HCT116 (cell line): ENCODE data around the gene M6PR. TPM values are rescaled to one million over a fixed set of nuclear protein-coding genes. Genes with fewer than 3 reads are reported as not detected.
A peak's percentile ranks its signal among the peaks of the same experiment; 100 is the strongest.
"Not testable (repeated sequence)": the region's sequence is repeated elsewhere in the genome, so short reads cannot be mapped to it uniquely, and the experiment has no call there.

ENCODE experiments used
- ATAC-seq: fragments of 200-7000 bp; cut with Tn5 transposase; 2 replicates; pipeline ENCODE4 v1.9.1; 2020; ENCODE audit warnings: mild to moderate bottlenecking, moderate library complexity
- BruUV-seq: library from RNA; stranded (reverse); fragments of 400-500 nt; replicated peaks from 2 replicates; lab custom pipeline; 2021; lab: Mats Ljungman, UMichigan
- CTCF ChIA-PET: fragments of 300-600 bp; sonication (Branson Sonifier 250); formaldehyde crosslinking; loops from one replicate; lab custom pipeline; 2021; ENCODE audit warnings: antibody characterized with exemption; lab: Charles Lee
- POLR2A ChIA-PET: fragments of 300-600, 350-600 bp; sonication (Branson Sonifier 250); formaldehyde crosslinking; loops from one replicate; lab custom pipeline; 2021; ENCODE audit warnings: antibody characterized with exemption; lab: Charles Lee
- RAD21 ChIA-PET, 2 experiments: fragments of 300-600 bp; sonication (Branson Sonifier 250); formaldehyde crosslinking; loops; one replicate each; lab custom pipeline; 2023; ENCODE audit warnings: low total read pairs in 2 of 2; ENCODE audit not compliant: uncharacterized antibody in 2 of 2, unreplicated experiment in 2 of 2, low non-redundant PET in 1 of 2; lab: Charles Lee
- DNase-seq: peaks from one replicate; pipeline ENCODE4 v3.0.0-alpha.2; 2010; ENCODE audit warnings: low read depth, low spot score
- H2AFZ ChIP-seq: fragments of 200-600 bp; shearing (Covaris generic), sonication (generic); 2 replicates; pipeline ENCODE4 v1.6.1; 2017; ENCODE audit warnings: low read depth, mixed run types, mixed read lengths, antibody characterized with exemption, low read length; ENCODE audit not compliant: poor library complexity, severe bottlenecking
- H3K27ac ChIP-seq: 2 replicates; pipeline ENCODE4 v1.5.1; 2012; ENCODE audit warnings: low read depth, low read length
- H3K27me3 ChIP-seq: fragments of 200-600 bp; sonication (generic); 2 replicates; pipeline ENCODE4 v1.6.1; 2016; ENCODE audit warnings: mixed run types, low read length, mixed read lengths; ENCODE audit not compliant: insufficient read depth
- H3K36me3 ChIP-seq, 2 experiments: fragments of 200-500 bp in 1 of 2; fragments of 200-600 bp in 1 of 2; sonication (Bioruptor generic) in 1 of 2; sonication (generic) in 1 of 2; 2 replicates each; pipeline versions ENCODE4 v1.5.1 to v1.6.1; 2014 to 2016; ENCODE audit warnings: low read length in 2 of 2, inconsistent platforms in 1 of 2, mixed read lengths in 1 of 2, mixed run types in 1 of 2; ENCODE audit not compliant: insufficient read depth in 2 of 2, control insufficient read depth in 1 of 2
- H3K4me1 ChIP-seq, 2 experiments: fragments of 200-600 bp in 1 of 2; sonication (generic) in 1 of 2; 2 replicates each; pipeline versions ENCODE4 v1.5.1 to v1.6.1; 2012 to 2017; ENCODE audit warnings: low read length in 2 of 2, inconsistent platforms in 1 of 2, mild to moderate bottlenecking in 1 of 2, mixed read lengths in 1 of 2, mixed run types in 1 of 2, moderate library complexity in 1 of 2; ENCODE audit not compliant: insufficient read depth in 2 of 2, control insufficient read depth in 1 of 2
- H3K4me2 ChIP-seq: fragments of 200-600 bp; sonication (generic); 2 replicates; pipeline ENCODE4 v1.6.1; 2017; ENCODE audit warnings: mixed run types, low read length, mixed read lengths
- H3K4me3 ChIP-seq, 2 experiments: fragments of 200-600 bp in 1 of 2; sonication (generic) in 1 of 2; replicated peaks in 1 of 2; 2 replicates each; pipeline ENCODE4 v1.5.1; 2011 to 2016; ENCODE audit warnings: low read length in 2 of 2, control low read depth in 1 of 2, low read depth in 1 of 2, mild to moderate bottlenecking in 1 of 2, mixed read lengths in 1 of 2, mixed run types in 1 of 2
- H3K79me2 ChIP-seq: fragments of 200-600 bp; sonication (generic); 2 replicates; pipeline ENCODE4 v1.6.1; 2017; ENCODE audit warnings: mild to moderate bottlenecking, mixed run types, low read length, moderate library complexity, mixed read lengths; ENCODE audit not compliant: insufficient read depth
- H3K9ac ChIP-seq: fragments of 200-600 bp; sonication (generic); 2 replicates; pipeline ENCODE4 v1.6.1; 2016; ENCODE audit warnings: low read length, mixed read lengths
- H3K9me2 ChIP-seq: fragments of 200-600 bp; sonication (generic), shearing (Covaris generic); 2 replicates; pipeline ENCODE4 v1.6.1; 2017; ENCODE audit warnings: mixed run types, mild to moderate bottlenecking, moderate library complexity; ENCODE audit not compliant: insufficient read depth
- H3K9me3 ChIP-seq, 2 experiments: fragments of 200-500 bp in 1 of 2; fragments of 200-600 bp in 1 of 2; sonication (Bioruptor generic) in 1 of 2; sonication (generic) in 1 of 2; 2 replicates each; pipeline ENCODE4 v1.6.1; 2014 to 2017; ENCODE audit warnings: low read length in 2 of 2, mixed read lengths in 2 of 2, inconsistent platforms in 1 of 2, low read depth in 1 of 2, mild to moderate bottlenecking in 1 of 2, mixed run types in 1 of 2, moderate library complexity in 1 of 2; ENCODE audit not compliant: control insufficient read depth in 1 of 2, insufficient read depth in 1 of 2
- H4K20me1 ChIP-seq: fragments of 200-600 bp; sonication (generic), shearing (Covaris generic); 2 replicates; pipeline ENCODE4 v1.6.1; 2017; ENCODE audit warnings: mixed run types, mild to moderate bottlenecking, moderate library complexity; ENCODE audit not compliant: insufficient read depth
- CEBPB ChIP-seq: IDR thresholded peaks from 2 replicates; pipeline ENCODE4 v1.6.1; 2012; ENCODE audit warnings: low read depth
- CTCF ChIP-seq, 3 experiments: fragments of 200-600 bp in 1 of 3; sonication (generic) in 1 of 3; IDR thresholded peaks in 2 of 3; conservative IDR thresholded peaks in 1 of 3; 2 replicates each; pipeline ENCODE4 v1.5.1; 2012 to 2017; ENCODE audit warnings: low read depth in 2 of 3, low read length in 2 of 3, antibody characterized with exemption in 1 of 3, borderline replicate concordance in 1 of 3, control low read depth in 1 of 3, mild to moderate bottlenecking in 1 of 3, mixed read lengths in 1 of 3, mixed run types in 1 of 3, moderate library complexity in 1 of 3; ENCODE audit not compliant: insufficient read depth in 1 of 3
- EGR1 ChIP-seq: IDR thresholded peaks from 2 replicates; pipeline ENCODE4 v1.6.1; 2012; ENCODE audit warnings: low read depth
- SP1 ChIP-seq: IDR thresholded peaks from 2 replicates; pipeline ENCODE4 v1.6.1; 2012; ENCODE audit warnings: low read depth
- TCF7L2 ChIP-seq: IDR thresholded peaks from 2 replicates; pipeline ENCODE4 v1.7.0; 2011; ENCODE audit warnings: borderline replicate concordance, inconsistent platforms; ENCODE audit not compliant: insufficient read depth, insufficient read length; ENCODE audit errors: extremely low read depth
- ZFX ChIP-seq: fragments of 450-650 bp; IDR thresholded peaks from 2 replicates; pipeline ENCODE4 v1.6.1; 2017
- intact Hi-C: fragments of 100-400 bp; cut with micrococcal nuclease; formaldehyde crosslinking; loops from 2 replicates; pipeline ENCODE4 v1.10.0; 2022
- total RNA-seq: library from RNA; stranded (reverse); gene quantifications from one replicate; pipeline ENCODE4 v1.2.1, GENCODE V29; 2021; ENCODE audit not compliant: unreplicated experiment

M6PR gene
- total RNA-seq, 1 experiment from 2014 or later = 142 TPM

DNA sequence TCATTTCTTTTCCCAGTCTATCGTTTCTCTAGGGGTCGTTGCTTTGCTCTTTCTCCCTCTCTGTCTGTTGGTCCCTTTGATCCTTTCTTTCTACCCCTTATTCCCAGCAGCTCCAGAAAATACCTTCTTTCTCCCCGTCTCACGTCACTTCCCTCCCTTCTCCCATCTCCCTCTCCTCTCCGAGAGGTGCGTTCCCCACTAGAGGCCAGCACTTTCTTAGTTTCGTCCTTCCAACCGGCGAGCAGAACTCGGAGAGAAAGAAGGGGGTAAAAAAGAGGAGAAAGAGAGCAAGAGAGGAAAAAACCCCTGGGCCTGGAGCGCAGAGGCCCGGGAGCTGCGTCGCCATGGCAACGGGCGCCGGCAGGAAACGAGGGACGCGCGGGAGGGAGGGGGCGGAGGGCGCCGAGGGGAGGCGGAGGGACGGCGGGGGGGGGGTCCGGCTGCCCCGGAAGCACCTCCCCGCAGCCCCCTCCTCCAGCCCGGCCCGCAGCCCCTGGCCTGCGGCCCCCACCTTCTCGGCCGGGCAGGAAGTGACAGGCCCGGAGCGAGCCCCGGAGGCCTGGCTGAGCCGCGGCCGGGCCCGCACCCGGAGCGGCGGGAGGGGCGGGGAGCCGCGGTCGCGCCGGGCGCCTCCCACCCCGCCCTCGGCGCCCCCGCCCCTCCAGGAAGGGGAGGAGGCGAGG, 35.3 kb downstream of the M6PR start, which contains the start of gene PHC1:
Gene PHC1, plus strand, starts transcription at position 477 of the 683 bp plus-strand sequence. CDS start 3,169 bp downstream, outside the sequence.
- H3K27me3 ChIP-seq, BruUV-seq, H4K20me1 ChIP-seq, H3K9me2 ChIP-seq, H3K9me3 ChIP-seq, POLR2A ChIA-PET, RAD21 ChIA-PET, H3K36me3 ChIP-seq, DNase-seq, H3K79me2 ChIP-seq: not testable (repeated sequence)
- peak within 1 kb of the TSS; percentile 63 for H3K9ac ChIP-seq
- CTCF ChIA-PET = interaction anchor here (1.1 to 1.6 kb wide), 2 partner anchors 24 to 257 kb away, joined by 3 to 5 read pairs; no protein-coding TSS in a partner anchor
- peak; percentile 79 for ATAC-seq
- H3K27ac ChIP-seq = peak within 1 kb of the TSS; percentile 40
- H3K4me1 ChIP-seq = peaks cover 14 to 27% of the 10 kb centered on the region in 2 experiments; a peak in 3 of 4 replicates
- peak within 1 kb of the TSS; percentile 96 for H2AFZ ChIP-seq
- peak within 1 kb of the TSS; percentile 68 to 82 for H3K4me3 ChIP-seq
- TF ChIP-seq CTCF (IDR thresholded peaks at IDR 0.05 in 2 of 3, conservative IDR thresholded peaks at IDR 0.05 in 1 of 3; ENCODE audit: borderline replicate concordance in 1 of 3, insufficient read depth in 1 of 3, low read depth in 2 of 3, low read length in 2 of 3) (peak in 2 of 3 experiments; percentile 45 to 48; a peak in 4 of 6 replicates), SP1 (0 out of 2 replicates have a peak, but pooled peaks have one; percentile 4), ZFX (peak; percentile 61), EGR1 (0 out of 2 replicates have a peak, but pooled peaks have one; percentile 26), TCF7L2 (peak; percentile 30)
- H3K4me2 ChIP-seq = peak within 1 kb of the TSS; percentile 96
- intact Hi-C loops = loop anchor here (5.0 kb wide), 1 partner anchor 33 kb away; the partner anchor contains the start of gene M6PR

DNA sequence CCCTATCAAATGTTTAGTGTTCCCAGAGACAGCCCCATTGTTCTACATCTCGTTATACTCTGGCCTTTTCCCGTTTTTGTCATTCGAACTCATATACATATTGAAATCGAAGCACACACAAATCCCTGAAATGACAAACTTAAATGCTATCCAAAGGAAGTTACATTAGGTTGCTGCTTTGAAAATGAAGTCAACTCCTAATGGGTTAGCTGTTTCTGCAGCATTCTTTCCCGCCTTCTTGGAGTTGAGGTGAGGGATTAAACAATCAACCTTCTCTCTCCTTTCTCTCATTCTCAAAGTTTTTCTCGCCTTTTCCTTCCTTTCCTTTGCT, 35.8 kb downstream of the M6PR start:
- Histone ChIP-seq H4K20me1 (no peaks in the 10 kb centered on the region), H3K79me2 (no peaks in the 10 kb centered on the region), H3K9me2 (no peaks in the 10 kb centered on the region), H3K27ac (peak overlapping the region; percentile 40), H2AFZ (peak overlapping the region; percentile 96), H3K4me3 (peak overlapping the region; percentile 48 to 63), H3K36me3 (no peaks in the 10 kb centered on the region), H3K9ac (peak overlapping the region; percentile 42), H3K27me3 (no peaks in the 10 kb centered on the region), H3K4me1 (peaks cover 14 to 27% of the 10 kb centered on the region in 2 experiments; a peak in 3 of 4 replicates), H3K4me2 (peak overlapping the region; percentile 90), H3K9me3 (no peaks in the 10 kb centered on the region)
- BruUV-seq = TSS peak; percentile 54
- RAD21 ChIA-PET = no interaction called here
- TF ChIP-seq CEBPB = no peak
- DNase-seq (no peak), ATAC-seq (no peak)
- CTCF ChIA-PET = interaction anchor here (1.6 kb wide), 1 partner anchor 24 kb away, joined by 5 read pairs; no protein-coding TSS in a partner anchor
- intact Hi-C loops = loop anchor here (5.0 kb wide), 1 partner anchor 34 kb away; the partner anchor contains the start of gene M6PR
- POLR2A ChIA-PET = no interaction called here
